Sciatic nerve (tissue), 2 donors: ENCODE data around the gene C4orf50. TPM values are rescaled to one million over a fixed set of nuclear protein-coding genes. Genes with fewer than 3 reads are reported as not detected.

ENCODE experiments used
- ATAC-seq: fragments of 200-7000 bp; cut with Tn5 transposase; one replicate; pipeline ENCODE4 v1.9.1; 2020; ENCODE audit warnings: mild to moderate bottlenecking, moderate library complexity
- DNase-seq: peaks from one replicate; pipeline ENCODE4 v3.0.0-alpha.2; 2020; ENCODE audit warnings: low spot score
- intact Hi-C: fragments of 100-400 bp; cut with DNase I; formaldehyde crosslinking; loops from one replicate; pipeline ENCODE4 v1.14.2; 2022
- total RNA-seq: library from RNA; stranded (reverse); fragmentation: NEBNext Ultra II Directional; extraction: Animal tissue kit (Norgen Biotek cat#: 25700); gene quantifications from one replicate; pipeline ENCODE4 v1.2.1, GENCODE V29; 2021
- donor health status: DM: no; HTN: no; CAD: no.
- donor health status: DM: no; HTN: no; CAD: no.

Gene C4orf50
- total RNA-seq, 1 donor from 2014 or later = 0.09 TPM

GRCh38 chr4:5916229-5916628, 102.0 kb downstream of the C4orf50 start:
- DNase-seq (no peak), ATAC-seq (no peak)
- intact Hi-C loops = no loop called here

DNA sequence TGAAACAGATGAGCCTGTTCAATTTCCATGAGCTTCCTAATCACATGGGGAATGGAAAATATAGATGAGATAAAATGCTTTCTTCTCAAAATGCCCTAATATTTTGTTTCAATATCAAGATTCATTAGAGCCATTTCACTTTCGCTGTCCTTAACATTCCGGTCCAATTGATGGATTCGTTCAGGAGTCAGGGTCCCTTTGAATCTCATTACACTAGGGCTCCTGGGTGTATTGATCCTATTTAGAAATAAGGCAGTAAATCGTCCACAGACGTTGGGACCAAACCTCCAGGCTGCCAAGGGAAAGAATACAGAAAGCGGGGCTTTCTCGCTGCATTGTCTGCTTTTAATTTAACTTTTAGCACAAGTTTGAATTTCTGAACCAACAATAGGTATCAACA, 104.8 kb downstream of the C4orf50 start:
- intact Hi-C loops = no loop called here
- no peak for ATAC-seq
- no peak for DNase-seq

DNA sequence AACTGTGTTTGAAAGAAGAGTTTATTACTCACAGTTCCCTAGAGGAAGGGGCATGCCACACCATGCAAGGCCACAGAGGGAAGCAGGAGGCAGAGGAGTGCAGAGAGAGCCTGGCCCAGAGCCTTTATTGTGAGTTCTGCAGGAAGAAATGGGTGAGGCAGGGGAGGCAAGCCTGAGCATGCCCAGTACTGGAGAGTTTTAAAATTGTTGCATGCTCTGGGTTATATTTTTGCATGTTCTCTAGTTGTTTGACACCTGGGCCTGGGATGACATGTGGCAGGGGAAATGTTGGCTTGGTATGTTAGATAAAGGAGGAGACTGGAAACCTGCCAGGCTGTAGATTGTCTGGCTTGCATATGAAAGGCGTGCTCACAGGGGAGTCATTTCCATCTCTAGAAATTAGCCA, 105.6 kb downstream of the C4orf50 start:
- no peak for ATAC-seq
- intact Hi-C loops = no loop called here
- no peak for DNase-seq

GRCh38 chr4:5908876-5909427, 109.3 kb downstream of the C4orf50 start:
- ATAC-seq (no peak), DNase-seq (no peak)
- intact Hi-C loops = no loop called here

DNA sequence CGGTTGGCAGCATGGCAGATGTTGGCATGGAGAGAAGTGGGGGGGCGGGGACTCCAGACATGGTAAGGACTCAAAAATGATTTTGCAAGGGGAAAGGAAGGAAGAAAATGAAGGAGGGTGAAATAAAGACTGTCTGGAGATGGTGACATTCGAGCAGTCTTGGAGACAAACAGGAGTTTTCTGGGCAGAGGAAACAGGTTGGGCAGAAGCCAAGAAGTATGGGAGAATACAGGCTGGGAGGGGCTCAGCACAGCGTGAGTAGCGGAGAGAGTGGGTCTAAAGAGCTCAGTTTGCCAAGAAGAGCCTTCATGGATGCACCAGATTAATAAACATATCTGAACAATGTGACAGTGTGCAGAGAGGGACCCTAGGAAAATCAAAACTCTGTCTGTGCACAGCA, 112.0 kb downstream of the C4orf50 start:
- intact Hi-C loops = no loop called here
- DNase-seq (no peak), ATAC-seq (no peak)

GRCh38 chr4:5905714-5906113, 112.5 kb downstream of the C4orf50 start:
- intact Hi-C loops = no loop called here
- no peak for ATAC-seq
- no peak for DNase-seq

DNA sequence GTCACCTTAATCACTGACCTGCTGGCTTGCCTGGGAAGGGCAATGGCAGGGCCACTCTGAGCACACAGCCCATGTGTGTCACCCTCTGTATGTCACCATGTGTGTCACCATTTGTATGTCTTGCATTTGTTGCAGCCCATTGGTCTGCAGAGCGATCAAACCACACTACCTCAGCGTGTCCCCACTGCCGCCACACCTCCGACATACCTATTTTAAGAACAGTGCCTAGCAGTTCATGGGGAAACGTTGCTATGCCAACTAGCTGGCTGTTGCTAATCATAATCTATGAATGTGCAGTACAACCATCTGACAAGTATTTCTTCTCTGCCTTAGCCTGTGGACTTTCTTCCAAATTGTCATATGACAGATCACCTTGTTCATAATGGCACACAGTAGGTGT, 117.4 kb downstream of the C4orf50 start:
- ATAC-seq (no peak), DNase-seq (no peak)
- intact Hi-C loops = no loop called here

- no peak for DNase-seq
- intact Hi-C loops = no loop called here
- ATAC-seq = no peak
These were observed 118.3 kb downstream of the C4orf50 start for GRCh38 chr4:5899881-5900280.

DNA sequence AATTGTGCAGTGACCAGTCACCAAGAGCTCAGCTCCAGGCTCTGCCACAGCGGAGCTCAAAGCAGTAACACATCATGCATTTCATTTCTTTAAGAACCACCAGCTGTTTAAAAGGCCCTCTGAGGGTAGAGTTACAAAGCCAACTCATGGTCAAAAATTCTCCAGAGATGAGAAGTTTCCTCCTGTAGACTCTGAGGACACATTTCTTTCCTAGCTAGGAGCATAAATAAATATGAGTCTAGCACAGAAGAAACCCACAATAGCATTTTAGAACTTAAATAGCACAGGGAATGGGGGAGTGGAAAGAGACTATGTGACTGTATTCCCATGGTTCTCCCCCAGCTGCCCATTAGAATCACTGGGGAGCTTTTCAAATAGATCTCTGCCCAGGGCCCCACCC, 118.8 kb downstream of the C4orf50 start:
- ATAC-seq = no peak
- intact Hi-C loops = no loop called here
- DNase-seq = no peak

DNA sequence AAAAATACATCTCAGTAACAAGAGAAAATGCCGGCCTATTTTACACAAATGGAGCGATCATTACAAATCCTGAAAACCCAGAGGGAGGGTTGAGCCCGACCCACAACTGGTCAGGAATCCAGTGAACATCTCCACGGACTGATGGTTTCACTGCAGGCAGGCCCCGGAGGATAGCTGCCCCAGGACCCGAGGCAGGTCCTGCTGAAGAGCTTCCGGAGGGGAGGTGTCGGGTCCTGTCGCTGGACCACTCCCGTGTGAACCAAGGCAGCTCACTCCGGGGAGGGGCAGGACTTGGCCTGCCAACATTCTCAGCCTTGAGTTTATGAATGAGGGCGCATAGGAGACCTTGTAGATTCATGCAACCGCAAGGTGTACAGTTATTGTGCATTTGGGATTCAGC, 120.6 kb downstream of the C4orf50 start:
- DNase-seq (no peak), ATAC-seq (no peak)
- intact Hi-C loops = no loop called here

- no peak for ATAC-seq
- intact Hi-C loops = no loop called here
- no peak for DNase-seq
These were observed 122.9 kb downstream of the C4orf50 start for GRCh38 chr4:5895287-5895686.

GRCh38 chr4:5894266-5894665, 124.0 kb downstream of the C4orf50 start:
- intact Hi-C loops = no loop called here
- ATAC-seq (no peak), DNase-seq (no peak)

DNA sequence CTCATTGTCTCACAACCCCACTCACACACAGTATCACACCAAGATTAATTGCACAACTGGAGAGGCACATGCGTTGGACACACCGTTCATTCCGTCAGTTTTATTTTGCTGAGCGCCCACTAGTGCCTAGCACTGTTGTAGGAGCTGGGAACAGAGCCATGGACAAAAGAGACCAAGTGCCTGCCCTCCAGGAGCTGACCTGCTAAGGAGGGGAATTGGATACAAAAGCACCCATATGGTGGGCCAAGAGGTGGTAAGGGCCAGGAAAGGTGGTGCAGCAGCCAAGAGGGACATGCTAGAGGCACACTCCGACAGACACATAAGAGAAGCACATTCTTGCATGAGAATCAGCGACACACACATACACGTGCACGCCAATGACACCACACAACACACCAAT, 124.6 kb downstream of the C4orf50 start:
- DNase-seq = no peak
- ATAC-seq = no peak
- intact Hi-C loops = no loop called here

- intact Hi-C loops = no loop called here
- ATAC-seq (no peak), DNase-seq (no peak)
These were observed 125.1 kb downstream of the C4orf50 start, which contains the start of gene CRMP1 for GRCh38 chr4:5893004-5893580. CRMP1 (minus strand) TSS chr4:5893086; CDS start chr4:5892969, 117 bp downstream.

GRCh38 chr4:5892323-5893003, 125.8 kb downstream of the C4orf50 start:
- intact Hi-C loops = no loop called here
- no peak for DNase-seq
- ATAC-seq = no peak

DNA sequence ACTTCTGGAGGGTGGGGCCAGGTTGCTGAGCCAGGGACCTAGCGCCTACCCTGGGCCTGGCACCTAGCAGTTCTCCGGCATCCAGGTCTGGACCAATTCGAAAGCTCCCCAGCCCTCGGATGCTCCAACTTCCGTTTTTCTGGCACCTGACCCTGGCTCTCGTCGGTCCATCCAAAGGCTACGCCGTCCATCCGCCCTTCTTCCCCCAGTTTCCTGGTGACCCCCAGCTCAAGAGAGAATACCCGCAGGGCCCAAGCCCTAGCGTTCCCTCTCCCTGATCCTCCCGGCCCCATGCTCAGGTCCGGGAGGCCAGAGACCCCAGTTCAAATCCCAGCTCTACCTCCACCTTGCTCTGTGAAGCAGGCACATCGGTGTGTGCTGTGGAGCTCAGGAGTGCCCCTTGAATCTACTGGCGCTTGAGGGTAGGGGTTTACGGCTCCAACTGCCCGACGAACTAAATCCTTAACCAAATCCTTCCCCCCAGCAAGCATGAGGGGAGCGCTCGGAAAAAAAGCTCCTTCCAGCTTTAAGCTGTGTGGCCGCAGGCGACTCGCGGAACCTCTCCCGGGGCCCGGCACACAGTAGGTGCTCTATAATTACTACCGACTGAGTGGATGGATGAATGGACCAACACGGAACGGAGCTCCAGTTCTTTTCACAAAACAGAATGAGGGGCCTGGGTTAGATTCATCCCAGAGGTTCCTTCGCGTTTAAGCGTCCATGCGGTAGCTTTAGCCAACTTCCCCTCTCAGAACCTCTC, 126.5 kb downstream of the C4orf50 start:
- intact Hi-C loops = no loop called here
- ATAC-seq = no peak
- no peak for DNase-seq

GRCh38 chr4:5890063-5890727, 128.0 kb downstream of the C4orf50 start:
- no peak for ATAC-seq
- intact Hi-C loops = no loop called here
- no peak for DNase-seq

GRCh38 chr4:5889002-5889696, 129.1 kb downstream of the C4orf50 start:
- intact Hi-C loops = no loop called here
- DNase-seq (no peak), ATAC-seq (no peak)
